ENCODE measurements around the gene TMEM161A.
A peak's percentile ranks its signal among the peaks of the same experiment; 100 is the strongest.

The TMEM161A gene

DNA sequence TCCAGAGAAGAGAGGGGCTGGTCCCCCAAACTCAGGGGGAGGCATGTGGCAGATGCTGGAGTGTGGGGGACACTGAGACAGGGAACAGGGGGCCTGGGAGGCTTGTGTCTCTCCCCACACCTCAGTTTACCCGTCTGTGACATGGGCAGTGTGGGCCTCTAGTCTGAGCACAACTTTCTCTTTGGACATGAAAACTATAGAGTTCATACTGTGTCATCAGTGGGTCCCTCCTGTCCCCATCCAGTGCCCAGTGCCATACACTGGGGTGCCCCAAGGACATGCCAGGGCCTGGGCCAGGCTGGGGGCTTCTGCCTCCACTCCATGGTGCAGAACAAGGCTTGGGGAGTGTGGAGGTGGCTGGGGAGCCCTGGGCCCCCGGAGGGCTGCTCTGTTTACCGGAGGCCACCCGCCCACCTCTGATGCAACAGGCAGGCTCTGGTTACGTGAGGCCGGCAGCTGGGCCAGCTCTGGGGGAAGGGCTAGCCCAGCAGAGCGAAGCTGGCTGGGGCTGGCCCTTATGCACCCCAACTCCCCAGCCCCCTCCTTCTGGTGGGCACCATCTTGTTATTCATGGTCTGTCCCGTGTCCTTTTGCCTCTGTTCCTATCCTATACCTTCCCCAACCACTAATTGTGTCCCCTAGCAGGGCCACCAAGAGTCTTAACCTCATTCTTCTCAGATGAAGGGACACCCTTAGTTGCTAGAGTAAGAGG is 33.7 kb upstream of the TMEM161A start:
- peak; percentile 56 for DNase-seq (ENCODE audit: low read depth)
- H3K4me3 ChIP-seq (ENCODE audit: low read length) = no peak overlapping the region
- no peak for TF ChIP-seq CTCF (conservative IDR thresholded peaks at IDR 0.05; ENCODE audit: low read length)

GRCh38 chr19:19170873-19171672 is 32.8 kb upstream of the TMEM161A start:
- TF ChIP-seq CTCF (conservative IDR thresholded peaks at IDR 0.05; ENCODE audit: low read length) = no peak
- H3K4me3 ChIP-seq (ENCODE audit: low read length) = no peak overlapping the region
- DNase-seq (ENCODE audit: low read depth) = no peak

DNA sequence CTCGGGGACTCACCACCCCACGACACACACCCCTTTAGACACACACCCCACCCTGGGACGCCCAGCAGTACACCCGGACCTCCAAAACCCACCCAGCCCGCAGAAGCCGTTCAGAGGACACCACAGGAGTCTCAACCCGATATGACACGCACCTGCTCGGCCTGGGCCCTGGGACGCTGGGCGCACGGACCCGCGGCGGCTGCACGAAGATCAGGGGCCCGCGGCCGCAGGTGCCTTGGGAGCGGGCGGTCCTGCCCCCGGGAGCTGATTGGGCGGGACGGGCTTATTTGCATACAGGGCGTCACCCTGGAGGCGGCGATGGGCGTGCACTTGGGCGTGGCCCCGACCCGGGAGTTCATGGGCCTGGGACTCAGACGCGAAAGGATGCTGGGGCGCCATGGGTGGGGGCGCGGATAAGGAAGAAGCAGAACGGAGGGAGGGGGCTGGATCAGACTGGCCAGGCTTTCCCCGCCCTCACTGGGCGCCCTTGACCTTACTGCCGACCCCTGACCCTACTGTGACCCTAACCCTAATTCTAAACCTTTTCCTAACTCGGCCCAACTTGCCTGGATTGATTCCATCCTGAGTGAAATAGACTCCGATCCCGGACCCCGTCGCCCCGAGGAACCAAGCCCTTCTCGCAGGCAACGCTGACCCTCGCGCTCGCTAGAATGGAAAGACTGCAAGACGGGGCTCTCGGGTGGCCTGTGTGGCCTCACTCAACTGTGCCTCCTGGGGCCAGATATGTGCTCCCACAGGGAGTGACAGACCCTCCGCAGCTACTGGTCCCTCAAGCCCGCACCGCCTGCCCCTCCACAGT is 32.0 kb upstream of the TMEM161A start, which contains the start of gene MEF2B:
Gene MEF2B, minus strand, starts transcription at position 211 of the 820 bp plus-strand sequence. CDS start 19,528 bp downstream, outside the sequence.
- peak; percentile 41 for DNase-seq (ENCODE audit: low read depth)
- H3K4me3 ChIP-seq (ENCODE audit: low read length) = no peak within 1 kb of the TSS; the same call in 1 of the 2 replicates
- no peak for TF ChIP-seq CTCF (conservative IDR thresholded peaks at IDR 0.05; ENCODE audit: low read length)

GRCh38 chr19:19169236-19170052 is 31.2 kb upstream of the TMEM161A start:
- no peak overlapping the region for H3K4me3 ChIP-seq (ENCODE audit: low read length)
- DNase-seq (ENCODE audit: low read depth) = no peak
- no peak for TF ChIP-seq CTCF (conservative IDR thresholded peaks at IDR 0.05; ENCODE audit: low read length)

GRCh38 chr19:19167612-19168011 is 29.3 kb upstream of the TMEM161A start:
- TF ChIP-seq CTCF (conservative IDR thresholded peaks at IDR 0.05; ENCODE audit: low read length) = no peak
- H3K4me3 ChIP-seq (ENCODE audit: low read length) = no peak overlapping the region

DNA sequence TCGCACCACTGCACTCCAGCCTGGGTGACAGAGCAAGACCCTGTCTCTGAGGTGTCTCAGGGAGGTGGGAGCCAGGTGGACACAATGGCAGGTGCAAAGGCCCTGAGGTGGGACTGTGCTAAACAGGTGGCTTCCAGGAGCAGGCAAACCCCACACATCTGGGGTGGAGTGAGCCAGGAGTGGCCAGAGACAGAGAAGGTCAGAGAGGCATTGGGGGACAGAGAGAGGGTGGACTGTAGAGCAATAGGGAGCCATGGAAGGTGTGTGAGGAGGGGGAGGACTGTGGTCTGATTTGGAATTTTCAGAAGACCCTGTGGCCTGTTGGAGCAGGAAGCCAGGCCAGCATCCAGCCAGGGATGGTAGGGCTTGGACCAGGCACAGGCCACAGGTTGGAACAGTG is 27.1 kb upstream of the TMEM161A start:
- no peak for DNase-seq (ENCODE audit: low read depth)
- no peak for TF ChIP-seq CTCF (conservative IDR thresholded peaks at IDR 0.05; ENCODE audit: low read length)
- no peak overlapping the region for H3K4me3 ChIP-seq (ENCODE audit: low read length)

More at GRCh38 chr19:19167612-19168011, 29.3 kb upstream of the TMEM161A start:
- no peak for DNase-seq (ENCODE audit: low read depth)
